ENCODE data around the gene MRPS34.

GRCh38 chr16:1769402-1770300 is 3.3 kb downstream of the MRPS34 start:
- TF ChIP-seq CTCF (IDR thresholded peaks at IDR 0.05; ENCODE audit: low read depth, low read length) (no peak), EZH2phosphoT487 (IDR thresholded peaks at IDR 0.05; ENCODE audit: low read depth) (no peak)

Data from OCI-LY3 (cell line).